Measurements from ENCODE around the gene CDK5RAP2.

GRCh38 chr9:120622790-120623189, 42.8 kb upstream of the CDK5RAP2 start:
- TF ChIP-seq POLR2AphosphoS5 (IDR thresholded peaks at IDR 0.05; ENCODE audit: borderline replicate concordance, low read depth, low read length) (no peak), EZH2 (IDR thresholded peaks at IDR 0.05) (no peak), FOXP2 (optimal IDR thresholded peaks at IDR 0.05; ENCODE audit: control extremely low read depth, extremely low read length, insufficient read depth) (no peak)
